HepG2 (cell line): ENCODE measurements around the gene GDAP2. TPM values are rescaled to one million over a fixed set of nuclear protein-coding genes. Genes with fewer than 3 reads are reported as not detected.

Experiments used
- ATAC-seq: fragments of 200-7000 bp; cut with Tn5 transposase; 3 replicates; pipeline ENCODE4 v1.9.1; 2020; ENCODE audit warnings: mild to moderate bottlenecking, moderate library complexity
- BruUV-seq: library from RNA; stranded (reverse); fragments of 400-500 nt; replicated peaks from 2 replicates; lab custom pipeline; 2021; lab: Mats Ljungman, UMichigan
- CTCF ChIA-PET: fragments of 300-600 bp; formaldehyde crosslinking; extraction: SDS; loops from one replicate; lab custom pipeline; 2021; ENCODE audit warnings: low total read pairs, inconsistent platforms, low intra/inter-chr PET ratio; lab: Yijun Ruan, JAX
- POLR2A ChIA-PET: fragments of 350-600 bp; sonication (Branson Sonifier 250); formaldehyde crosslinking; loops from one replicate; lab custom pipeline; 2020; ENCODE audit warnings: antibody characterized with exemption, inconsistent platforms; lab: Yijun Ruan, JAX
- DNase-seq: peaks from one replicate; pipeline ENCODE4 v3.0.0-alpha.2; 2015; ENCODE audit warnings: low spot score
- FAIRE-seq: peaks from 3 replicates; lab custom pipeline; 2011; peaks lifted over from hg19 to GRCh38; lab: Jason Lieb, UNC
- H2AFZ ChIP-seq: one replicate; pipeline ENCODE4 v1.6.1; 2011; ENCODE audit warnings: low read length, inconsistent platforms
- H3K27ac ChIP-seq: fragments of 300-600 bp; 3 replicates; pipeline ENCODE4 v1.8.0; 2011; ENCODE audit warnings: mixed run types, mild to moderate bottlenecking, mixed read lengths, low read length, inconsistent platforms; ENCODE audit not compliant: insufficient read depth; ENCODE audit errors: extremely low read length
- H3K27me3 ChIP-seq, 2 experiments: fragments of 200-600 bp in 1 of 2; 2 replicates in 1 of 2; 3 replicates in 1 of 2; pipeline versions ENCODE4 v1.6.0 to v1.8.0; 2011; ENCODE audit warnings: low read length in 2 of 2, mild to moderate bottlenecking in 2 of 2, moderate library complexity in 2 of 2, inconsistent platforms in 1 of 2; ENCODE audit not compliant: insufficient read depth in 2 of 2, control insufficient read depth in 1 of 2
- H3K36me3 ChIP-seq, 2 experiments: fragments of 200-600 bp in 1 of 2; replicated peaks in 1 of 2; 2 replicates in 1 of 2; 3 replicates in 1 of 2; pipeline versions ENCODE4 v1.5.1 to v1.8.0; 2011; ENCODE audit warnings: low read length in 2 of 2, inconsistent platforms in 1 of 2; ENCODE audit not compliant: insufficient read depth in 2 of 2, control insufficient read depth in 1 of 2
- H3K4me1 ChIP-seq: 2 replicates; pipeline ENCODE4 v1.5.1; 2012; ENCODE audit warnings: low read length, inconsistent platforms; ENCODE audit not compliant: insufficient read depth
- H3K4me2 ChIP-seq: 2 replicates; pipeline ENCODE4 v1.6.0; 2011; ENCODE audit warnings: low read depth, low read length, inconsistent platforms
- H3K4me3 ChIP-seq, 3 experiments: fragments of 200-600 bp in 1 of 3; sonication (generic), shearing (Covaris generic) in 1 of 3; replicated peaks in 1 of 3; 2 replicates each; pipeline ENCODE4 v1.5.1; 2011 to 2016; ENCODE audit warnings: low read length in 3 of 3, inconsistent platforms in 2 of 3, low read depth in 2 of 3, mild to moderate bottlenecking in 2 of 3, control low read depth in 1 of 3, mixed read lengths in 1 of 3; ENCODE audit not compliant: insufficient read depth in 1 of 3
- H3K79me2 ChIP-seq: one replicate; pipeline ENCODE4 v1.6.1; 2011; ENCODE audit warnings: low read length, inconsistent platforms; ENCODE audit not compliant: insufficient read depth
- H3K9ac ChIP-seq: 2 replicates; pipeline ENCODE4 v1.6.0; 2011; ENCODE audit warnings: mild to moderate bottlenecking, low read depth, low read length, inconsistent platforms; ENCODE audit not compliant: insufficient read depth
- H3K9me3 ChIP-seq: 2 replicates; pipeline ENCODE4 v1.5.1; 2012; ENCODE audit warnings: mild to moderate bottlenecking, low read length
- H4K20me1 ChIP-seq: 2 replicates; pipeline ENCODE4 v1.6.0; 2011; ENCODE audit warnings: inconsistent platforms, mild to moderate bottlenecking, low read length, moderate library complexity; ENCODE audit not compliant: insufficient read depth
- ATF7 ChIP-seq, 2 experiments: fragments of 450-650 bp in 1 of 2; sonication (generic) in 1 of 2; formaldehyde crosslinking in 1 of 2; IDR thresholded peaks; 2 replicates each; pipeline versions ENCODE4 v1.4.0 to v1.6.1; 2016 to 2020; ENCODE audit warnings: antibody characterized with exemption in 1 of 2, mild to moderate bottlenecking in 1 of 2, missing genetic modification reagents in 1 of 2
- CEBPB ChIP-seq: IDR thresholded peaks from 2 replicates; pipeline ENCODE4 v1.6.1; 2011; ENCODE audit warnings: low read depth, low read length, improper control_type of control experiment, borderline replicate concordance
- CREB1 ChIP-seq, 2 experiments: fragments of 450-650 bp in 1 of 2; IDR thresholded peaks; 2 replicates each; pipeline ENCODE4 v1.6.1; 2016 to 2017; ENCODE audit warnings: control low read depth in 1 of 2, mild to moderate bottlenecking in 1 of 2, missing compliant biosample characterization in 1 of 2, missing genetic modification characterization in 1 of 2
- DDIT3 ChIP-seq: sonication (generic); formaldehyde crosslinking; IDR thresholded peaks from 2 replicates; pipeline ENCODE4 v1.4.0; 2020; ENCODE audit warnings: mild to moderate bottlenecking, missing genetic modification reagents
- MED8 ChIP-seq: sonication (generic); formaldehyde crosslinking; IDR thresholded peaks from 2 replicates; pipeline ENCODE4 v1.8.1; 2023; ENCODE audit warnings: mild to moderate bottlenecking, missing genetic modification reagents; ENCODE audit not compliant: insufficient replicate concordance
- NCOA5 ChIP-seq: sonication (generic); formaldehyde crosslinking; IDR thresholded peaks from 2 replicates; pipeline ENCODE4 v1.4.0; 2020; ENCODE audit warnings: missing genetic modification reagents
- SPEN ChIP-seq: sonication (generic); formaldehyde crosslinking; IDR thresholded peaks from 2 replicates; pipeline ENCODE4 v1.5.1; 2020; ENCODE audit warnings: low read depth, mild to moderate bottlenecking, missing genetic modification reagents
- TCF7L2 ChIP-seq: IDR thresholded peaks from 2 replicates; pipeline ENCODE4 v1.6.1; 2011; ENCODE audit warnings: mild to moderate bottlenecking, low read depth, low read length, moderate library complexity
- TFE3 ChIP-seq: IDR thresholded peaks from 2 replicates; pipeline ENCODE4 v1.6.1; 2016
- THYN1 ChIP-seq: sonication (generic); formaldehyde crosslinking; IDR thresholded peaks from 2 replicates; pipeline ENCODE4 v1.8.1; 2023; ENCODE audit warnings: low read depth, mild to moderate bottlenecking, moderate library complexity, missing genetic modification reagents, borderline replicate concordance
- ZFP82 ChIP-seq: sonication (generic); formaldehyde crosslinking; IDR thresholded peaks from 2 replicates; pipeline ENCODE4 v1.5.1; 2020; ENCODE audit warnings: mild to moderate bottlenecking, missing genetic modification reagents, borderline replicate concordance
- ZNF282 ChIP-seq: fragments of 450-650 bp; IDR thresholded peaks from 2 replicates; pipeline ENCODE4 v1.6.1; 2018; ENCODE audit not compliant: partially characterized antibody
- ZNF33B ChIP-seq: sonication (generic); formaldehyde crosslinking; IDR thresholded peaks from 2 replicates; pipeline ENCODE4 v1.5.1; 2020; ENCODE audit warnings: mild to moderate bottlenecking, missing genetic modification reagents
- ZNF672 ChIP-seq: sonication (generic); formaldehyde crosslinking; IDR thresholded peaks from 2 replicates; pipeline ENCODE4 v1.8.1; 2022; ENCODE audit warnings: missing genetic modification reagents
- ZNF781 ChIP-seq: sonication (generic); formaldehyde crosslinking; IDR thresholded peaks from 2 replicates; pipeline ENCODE4 v1.5.1; 2020; ENCODE audit warnings: borderline replicate concordance, mild to moderate bottlenecking, missing genetic modification reagents; ENCODE audit errors: not compliant biosample characterization
- WGBS: methylation state at CpG from one replicate; pipeline ENCODE4 v1.1.6; 2017; ENCODE audit warnings: low lambda C conversion rate; 5-methylcytosine and 5-hydroxymethylcytosine counted together
- in situ Hi-C: cut with HindIII; loops from 2 replicates; pipeline ENCODE4 v1.10.0; 2017; ENCODE audit warnings: low pct_unique_long_range_greater_than_20kb; ENCODE audit not compliant: extremely low pct_ligation_motif_present
- intact Hi-C: fragments of 100-400 bp; cut with micrococcal nuclease; formaldehyde crosslinking; loops from one replicate; pipeline ENCODE4 v1.10.0; 2022; ENCODE audit not compliant: unreplicated experiment
- polyA plus RNA-seq, 8 experiments: library from polyadenylated mRNA; depleted of rRNA in 3 of 8; stranded (reverse) in 7 of 8; unstranded in 1 of 8; fragments of >200 nt; fragmentation: Illumina TruSeq in 4 of 8; extraction: Trizol in 4 of 8; gene quantifications; 2 replicates each; pipeline versions ENCODE4 v1.2.1 to v1.2.3, GENCODE V29; 2011 to 2016; ENCODE audit warnings: low read depth in 4 of 8, missing spikeins in 1 of 8, mixed read lengths in 1 of 8; ENCODE audit not compliant: insufficient read depth in 1 of 8
- total RNA-seq, 5 experiments: library from RNA; depleted of rRNA; stranded (reverse); fragments of >200 nt; fragmentation: Illumina TruSeq; extraction: Trizol; gene quantifications; 2 replicates each; pipeline ENCODE4 v1.2.3, GENCODE V29; 2016; ENCODE audit warnings: low read depth in 1 of 5

The GDAP2 gene
- total and polyA plus RNA-seq, 2 of the 13 experiments (the other 11 are each of a cell fraction or from before 2014, with no cell fraction given), result 11.4 to 23.2 TPM

- Histone ChIP-seq H3K4me2 (no peak overlapping the region), H3K9ac (no peak overlapping the region), H3K79me2 (no peaks in the 10 kb centered on the region), H3K4me3 (no peak overlapping the region), H3K4me1 (peaks cover 11% of the 10 kb centered on the region), H2AFZ (no peak overlapping the region), H4K20me1 (no peaks in the 10 kb centered on the region), H3K36me3 (no peaks in the 10 kb centered on the region)
- intact Hi-C loops, result no loop called here
- ATAC-seq, result no peak
- TF ChIP-seq SPEN (CRISPR knock-in tag) (no peak), ZNF781 (no peak), DDIT3 (no peak), ZNF33B (CRISPR knock-in tag) (no peak), THYN1 (CRISPR knock-in tag) (no peak), ZFP82 (CRISPR knock-in tag) (no peak), ATF7 (IDR thresholded peaks at IDR 0.05) (peak; percentile 87), ATF7 (CRISPR knock-in tag; IDR thresholded peaks at IDR 0.05) (no peak), CREB1 (IDR thresholded peaks at IDR 0.05) (peak; percentile 24; the same call in 1 of the 2 replicates), CREB1 (CRISPR knock-in tag; IDR thresholded peaks at IDR 0.05) (no peak), TFE3 (CRISPR knock-in tag) (no peak), NCOA5 (CRISPR knock-in tag) (no peak), TCF7L2 (no peak), MED8 (CRISPR knock-in tag) (no peak), ZNF282 (no peak), CEBPB (peak; percentile 20; the same call in 1 of the 2 replicates), ZNF672 (CRISPR knock-in tag) (no peak)
- TF ChIP-seq, all 625 proteins: peak for 3
- FAIRE-seq, result no peak
- in situ Hi-C loops, result no loop called here
- Histone ChIP-seq H3K27me3 (no peaks in the 10 kb centered on the region), H3K27ac (no peak overlapping the region), H3K9me3 (peaks cover 14% of the 10 kb centered on the region)
- CTCF ChIA-PET, result no interaction called here
- BruUV-seq, result no TSS peak
- POLR2A ChIA-PET, result no interaction called here
- no peak for DNase-seq
- WGBS, result 85% methylated on average over 3 of the region's 3 CpGs
These were observed 88.2 kb downstream of the GDAP2 start for GRCh38 chr1:117841117-117841650.
